Measurements from ENCODE around the gene RPS3A.
A peak's percentile ranks its signal among the peaks of the same experiment; 100 is the strongest.
"Not testable (repeated sequence)": the region's sequence is repeated elsewhere in the genome, so short reads cannot be mapped to it uniquely, and the experiment has no call there.

RPS3A gene

GRCh38 chr4:151099229-151099975, at the start of gene RPS3A:
Gene RPS3A (plus strand): TSS chr4:151099628. CDS start chr4:151099653, 25 bp downstream.
- DNase-seq: peak; percentile 95 to 98

DNA sequence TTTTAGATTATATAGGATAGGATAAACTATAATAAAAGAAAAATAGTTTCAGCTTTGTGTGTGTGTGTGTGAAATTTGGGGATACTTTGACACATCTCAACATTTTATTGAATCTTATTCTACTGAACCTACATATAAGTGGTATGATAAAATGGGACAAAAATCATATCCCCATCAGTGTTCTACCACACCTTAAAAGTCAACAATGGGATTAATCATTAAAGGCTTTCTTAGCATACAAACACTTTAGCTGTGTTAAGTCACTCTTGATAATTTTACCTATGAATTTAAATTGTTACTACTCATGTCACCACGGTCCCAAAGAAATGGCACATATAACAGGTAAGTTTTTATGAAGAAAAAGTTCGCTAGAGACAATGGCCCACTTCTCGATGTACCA, 46.6 kb upstream of the RPS3A start:
- DNase-seq: no peak

DNA sequence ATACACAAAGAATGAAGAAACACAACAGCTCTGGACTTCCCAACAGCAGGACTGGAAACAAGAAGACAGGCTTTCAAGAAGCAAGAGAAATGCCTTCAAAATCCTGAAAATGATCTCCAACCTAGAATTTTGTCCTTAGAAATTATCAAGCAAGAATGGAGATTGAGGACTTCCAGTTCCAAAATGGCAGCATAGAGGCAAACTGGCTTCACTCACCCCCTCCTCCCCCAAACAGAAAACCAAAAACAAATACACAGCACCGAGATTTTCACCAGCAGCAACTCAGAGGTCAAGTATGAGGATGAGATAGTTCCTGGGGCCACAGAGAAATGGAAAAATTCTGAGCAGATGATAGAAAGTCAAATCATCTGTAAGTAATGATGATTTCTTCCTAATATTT, 43.9 kb upstream of the RPS3A start:
- no peak for DNase-seq

DNA sequence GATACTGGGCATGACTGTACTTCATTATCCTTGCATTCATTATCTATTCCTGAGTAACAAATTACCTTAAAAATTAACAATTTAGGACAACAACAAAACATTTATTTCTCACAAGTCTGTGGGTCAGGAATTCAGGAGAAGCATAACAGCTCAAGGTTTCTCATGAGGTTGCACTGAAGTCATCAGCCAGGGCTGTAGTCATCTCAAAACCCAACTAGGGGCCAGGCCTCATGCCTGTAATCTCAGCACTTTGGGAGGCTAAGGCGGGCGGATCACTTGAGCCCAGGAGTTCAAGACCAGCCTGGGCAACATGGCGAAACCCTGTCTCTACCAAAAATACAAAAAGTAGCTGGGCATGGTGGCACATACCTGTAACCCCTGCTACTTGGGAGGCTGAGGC, 36.3 kb upstream of the RPS3A start:
- DNase-seq: not testable (repeated sequence)

- no peak for DNase-seq
Measured at GRCh38 chr4:151067316-151067970, 32.0 kb upstream of the RPS3A start.

- no peak for DNase-seq
Measured at GRCh38 chr4:151074416-151074916, 25.0 kb upstream of the RPS3A start.

- DNase-seq: peak in 1 of 2 experiments; percentile 3
Measured at GRCh38 chr4:151077978-151078377, 21.4 kb upstream of the RPS3A start.

- no peak for DNase-seq
Measured at GRCh38 chr4:151087467-151087866, 12.0 kb upstream of the RPS3A start.

DNA sequence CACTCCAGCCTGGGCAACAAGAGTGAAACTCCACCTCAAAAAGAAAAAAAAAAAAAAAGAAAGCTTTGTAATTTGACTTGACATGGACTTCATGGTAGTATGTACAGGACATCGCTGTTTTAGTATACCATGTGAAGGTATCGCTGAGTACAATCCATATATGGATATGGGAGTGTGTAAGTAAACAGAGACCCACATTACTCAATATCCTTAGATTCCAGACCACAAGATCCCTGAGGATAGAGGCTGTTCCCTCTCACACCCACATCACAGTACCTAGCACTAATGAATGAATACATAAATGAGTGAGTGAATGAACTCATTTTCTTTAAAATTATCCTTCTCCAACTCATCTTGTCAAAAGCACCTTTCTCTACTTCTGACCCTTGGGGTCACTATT, 8.4 kb upstream of the RPS3A start:
- no peak for DNase-seq

- no peak for DNase-seq
Measured at GRCh38 chr4:151092488-151092887, 6.9 kb upstream of the RPS3A start.

DNA sequence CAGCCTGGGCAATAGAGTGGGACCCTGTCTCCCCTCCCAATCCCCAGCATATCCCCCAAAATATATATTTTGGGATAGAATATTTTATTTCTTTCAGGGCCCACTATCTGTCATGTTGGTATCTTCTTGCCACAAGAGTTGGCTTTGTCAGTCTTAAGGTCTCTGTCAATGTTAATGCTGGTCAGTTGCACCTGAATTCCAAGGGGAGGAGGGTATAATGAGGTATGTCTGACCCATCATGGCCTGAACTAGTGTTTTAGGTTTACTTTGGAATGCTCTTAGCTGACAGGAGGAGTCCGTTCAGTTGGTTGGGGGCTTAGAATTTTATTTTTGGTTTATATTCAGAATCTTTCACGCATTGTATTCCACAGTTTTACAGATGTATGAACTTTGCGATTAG, 6.2 kb upstream of the RPS3A start:
- DNase-seq: no peak

GRCh38 chr4:151094290-151094751, 5.1 kb upstream of the RPS3A start:
- no peak for DNase-seq

DNA sequence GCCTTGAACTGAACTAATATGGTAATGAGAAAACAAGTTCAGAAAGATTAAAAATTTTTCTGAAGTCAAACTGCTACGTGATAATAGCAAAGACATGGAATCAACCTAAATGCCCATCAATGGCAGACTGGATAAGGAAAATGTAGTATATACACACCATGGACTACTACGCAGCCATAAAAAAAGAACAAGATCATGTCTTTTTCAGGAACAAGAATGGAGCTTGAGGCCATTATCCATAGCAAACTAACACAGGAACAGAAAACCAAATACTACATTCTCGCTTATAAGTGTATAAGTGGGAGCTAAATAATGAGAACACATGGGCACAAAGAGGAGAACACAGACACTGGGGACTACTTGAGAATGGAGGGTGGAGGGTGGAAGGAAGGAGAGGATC, 4.3 kb upstream of the RPS3A start:
- DNase-seq: no peak

DNA sequence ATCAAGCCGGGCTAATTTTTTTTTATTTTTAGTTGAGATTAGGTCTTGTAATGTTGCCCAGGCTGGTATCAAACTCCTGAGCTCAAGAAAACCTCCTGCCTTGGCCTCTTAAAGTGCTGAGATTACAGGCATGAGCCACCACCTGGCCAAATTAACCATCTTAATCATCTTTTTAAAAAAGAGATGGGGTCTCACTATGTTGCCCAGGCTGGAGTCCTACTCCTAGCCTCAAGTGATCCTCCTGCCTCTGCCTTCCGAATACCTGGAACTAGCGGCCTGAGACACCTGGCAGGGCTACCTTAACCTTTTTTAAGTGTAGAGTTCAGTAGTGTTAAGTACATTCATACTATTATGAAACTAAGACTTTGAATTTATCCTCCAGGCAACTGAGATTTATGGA, 1.7 kb upstream of the RPS3A start:
- no peak for DNase-seq

GRCh38 chr4:151098979-151099228, 524 bp upstream of the RPS3A start:
- DNase-seq: no peak

GRCh38 chr4:151099976-151100417, 569 bp downstream of the RPS3A start:
- no peak for DNase-seq

- DNase-seq: no peak
Measured at GRCh38 chr4:151100531-151100930, 1.1 kb downstream of the RPS3A start.

- no peak for DNase-seq
Measured at GRCh38 chr4:151103758-151104157, 4.3 kb downstream of the RPS3A start.

DNA sequence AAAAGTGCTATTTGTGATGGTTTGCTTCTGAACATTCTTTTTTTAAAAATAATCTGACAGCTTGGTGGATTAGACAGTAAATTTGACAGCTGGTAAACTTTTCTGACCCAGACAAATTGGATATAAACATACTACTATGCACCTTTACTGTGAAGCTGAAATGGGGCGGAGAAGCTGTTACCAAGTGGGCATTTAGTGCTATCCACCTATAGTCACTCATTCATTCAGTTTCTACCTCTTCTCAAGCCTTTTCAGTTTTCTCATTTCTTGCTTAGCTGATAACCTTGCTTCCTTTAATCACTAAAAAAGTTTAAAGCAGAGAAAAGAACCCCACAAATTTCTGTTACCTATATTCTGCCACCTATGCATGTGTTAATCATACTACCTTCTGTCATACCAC, 5.2 kb downstream of the RPS3A start:
- DNase-seq: no peak

DNA sequence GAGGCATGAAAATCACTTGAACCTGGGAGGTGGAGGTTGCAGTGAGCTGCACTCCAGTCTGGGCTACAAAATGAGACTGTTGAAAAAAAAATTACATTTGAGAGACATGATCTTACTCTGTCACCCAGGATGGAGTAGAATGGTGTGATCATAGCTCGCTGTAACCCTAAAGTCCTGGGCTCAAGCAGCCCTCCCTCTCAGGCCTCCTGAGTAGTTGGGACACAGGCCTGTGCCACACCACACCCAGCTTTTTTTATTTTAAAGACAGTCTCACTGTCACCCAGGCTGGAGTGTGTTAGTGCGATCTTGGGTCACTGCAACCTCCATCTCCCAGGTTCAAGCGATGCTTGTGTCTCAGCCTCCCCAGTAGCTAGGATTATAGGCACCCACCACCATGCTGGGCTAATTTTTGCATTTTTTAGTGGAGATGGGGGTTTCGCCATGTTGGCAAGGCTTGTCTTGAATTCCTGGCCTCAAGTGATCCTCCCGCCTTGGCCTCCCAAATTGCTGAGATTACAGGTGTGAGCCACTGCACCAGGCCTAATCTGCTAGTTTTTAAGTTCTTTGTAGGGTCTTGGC, 6.1 kb downstream of the RPS3A start:
- no peak for DNase-seq

GRCh38 chr4:151107063-151107462, 7.6 kb downstream of the RPS3A start:
- DNase-seq: no peak

DNA sequence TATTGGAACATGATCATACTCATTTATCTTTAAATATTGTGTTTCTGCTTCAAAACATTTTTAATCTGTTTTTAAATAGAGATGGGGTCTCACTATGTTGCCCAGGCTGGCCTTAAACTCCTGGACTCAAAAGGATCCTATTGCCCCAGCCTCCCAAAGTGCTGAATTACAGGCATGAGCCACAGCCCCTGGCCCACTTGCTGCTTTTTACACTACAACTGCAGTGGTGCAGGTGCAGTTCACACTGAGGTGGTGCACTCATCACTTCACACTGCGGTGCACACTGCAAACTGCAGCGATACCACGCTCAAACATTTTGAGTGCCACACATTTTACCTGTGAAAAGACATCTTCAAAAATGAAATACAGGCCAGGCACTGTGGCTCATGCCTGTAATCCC, 10.8 kb downstream of the RPS3A start:
- no peak for DNase-seq

GRCh38 chr4:151114338-151114737, 14.9 kb downstream of the RPS3A start:
- no peak for DNase-seq

- no peak for DNase-seq
Measured at GRCh38 chr4:151114986-151115385, 15.6 kb downstream of the RPS3A start.

All from stimulated activated CD4-positive, alpha-beta T cell treated with anti-CD3 and anti-CD28 coated beads, Interleukin-4, amount 100 ng/mL, for 4 hours (primary cell).